ENCODE data around the gene ZC3H8. TPM values are rescaled to one million over a fixed set of nuclear protein-coding genes. Genes with fewer than 3 reads are reported as not detected.
A peak's percentile ranks its signal among the peaks of the same experiment; 100 is the strongest.

The ZC3H8 gene
- total RNA-seq, 2 experiments from 2014 or later = 15.5 to 18.7 TPM

GRCh38 chr2:112256654-112257053 is 1.8 kb upstream of the ZC3H8 start:
- no peaks in the 10 kb centered on the region for H3K9me3 Mint-ChIP-seq
- H3K4me3 Mint-ChIP-seq = no peak overlapping the region
- peaks cover 13% of the 10 kb centered on the region for H3K4me1 Mint-ChIP-seq (ENCODE audit: low read depth)
- no peak for DNase-seq
- no peaks in the 10 kb centered on the region for H3K27me3 Mint-ChIP-seq (ENCODE audit: low read depth)
- intact Hi-C loops (cut with micrococcal nuclease) = loop anchor here (5.0 to 10.0 kb wide), 2 partner anchors 119 to 372 kb away; partner anchors contain the start of genes ANAPC1 and FBLN7
- H3K27ac Mint-ChIP-seq = no peak overlapping the region
- H3K36me3 Mint-ChIP-seq (ENCODE audit: low read depth) = peaks cover 6% of the 10 kb centered on the region
- CTCF ChIA-PET = interaction anchor here (1.2 to 1.6 kb wide), 2 partner anchors 135 to 327 kb away, joined by 3 to 5 read pairs; partner anchors contain the start of gene CHCHD5

DNA sequence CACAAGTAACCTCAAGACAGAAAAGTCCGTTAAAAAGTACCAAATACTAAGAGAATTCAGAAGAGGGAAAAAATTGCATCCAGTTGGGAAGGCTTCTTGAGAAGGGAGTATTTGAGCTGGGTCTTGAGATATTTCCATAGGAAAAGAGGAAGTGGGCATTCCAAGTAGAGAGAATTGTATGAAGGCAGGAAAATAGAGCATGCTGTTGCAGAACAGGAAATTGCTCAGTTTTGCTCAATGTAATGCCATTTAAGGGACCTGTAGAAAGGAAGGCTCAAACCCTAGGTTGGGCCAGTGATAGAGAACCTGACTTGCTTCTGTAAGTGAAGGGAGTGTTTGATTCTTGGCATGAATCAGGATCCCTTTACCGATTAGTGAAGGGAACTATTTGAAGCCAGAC is 1.0 kb upstream of the ZC3H8 start:
- H3K4me3 Mint-ChIP-seq = peak overlapping the region; percentile 55

DNA sequence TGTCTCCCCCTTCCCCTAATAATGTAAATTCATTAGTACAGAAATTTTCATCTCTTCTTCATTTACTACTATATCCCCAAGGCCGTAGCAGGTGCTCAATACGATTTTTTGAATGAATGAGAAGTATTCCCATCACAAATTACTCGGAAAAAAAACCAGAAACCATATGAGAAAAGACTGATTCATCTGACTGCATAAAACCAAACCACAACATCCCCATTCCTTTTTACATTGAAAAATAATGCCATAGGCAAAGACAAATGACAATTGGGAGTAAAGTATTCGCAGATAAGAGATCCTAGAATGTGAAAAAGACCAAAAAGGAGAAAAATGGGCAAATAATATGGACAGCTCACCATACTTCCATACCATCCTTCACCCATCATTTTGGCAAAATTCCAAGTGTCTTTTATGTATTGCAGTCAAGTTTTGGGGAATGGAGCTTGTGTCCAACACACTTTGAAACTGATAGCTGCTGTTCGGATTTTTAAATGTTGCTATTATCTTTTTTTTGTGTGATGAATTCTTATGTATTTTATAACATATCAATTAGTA is 1.5 kb downstream of the ZC3H8 start:
- H3K9me3 Mint-ChIP-seq = no peaks in the 10 kb centered on the region
- no peak for DNase-seq
- CTCF ChIA-PET = interaction anchor here (0.8 to 1.4 kb wide), 2 partner anchors 51 to 132 kb away, joined by 3 to 6 read pairs; no protein-coding TSS in a partner anchor
- H3K27ac Mint-ChIP-seq = peak overlapping the region; percentile 16
- H3K27me3 Mint-ChIP-seq (ENCODE audit: low read depth) = no peaks in the 10 kb centered on the region
- H3K36me3 Mint-ChIP-seq (ENCODE audit: low read depth) = peaks cover 8% of the 10 kb centered on the region
- peak overlapping the region; percentile 53 for H3K4me3 Mint-ChIP-seq
- H3K4me1 Mint-ChIP-seq (ENCODE audit: low read depth) = peaks cover 7% of the 10 kb centered on the region
- intact Hi-C loops (cut with micrococcal nuclease) = loop anchor here (10.0 kb wide), 1 partner anchor 369 kb away; the partner anchor contains the start of gene ANAPC1

More for the DNA sequence above, 1.0 kb upstream of the ZC3H8 start:
- no peak overlapping the region for H3K27ac Mint-ChIP-seq
- intact Hi-C loops (cut with micrococcal nuclease) = loop anchor here (1.0 to 10.0 kb wide), 7 partner anchors 74 to 371 kb away; partner anchors contain the start of genes ANAPC1, FBLN7, POLR1B and TMEM87B
- peaks cover 6% of the 10 kb centered on the region for H3K36me3 Mint-ChIP-seq (ENCODE audit: low read depth)
- DNase-seq = no peak
- no peaks in the 10 kb centered on the region for H3K27me3 Mint-ChIP-seq (ENCODE audit: low read depth)
- H3K4me1 Mint-ChIP-seq (ENCODE audit: low read depth) = peaks cover 13% of the 10 kb centered on the region
- CTCF ChIA-PET = interaction anchor here (1.2 to 1.6 kb wide), 2 partner anchors 134 to 328 kb away, joined by 3 to 5 read pairs; partner anchors contain the start of gene CHCHD5
- no peaks in the 10 kb centered on the region for H3K9me3 Mint-ChIP-seq

DNA sequence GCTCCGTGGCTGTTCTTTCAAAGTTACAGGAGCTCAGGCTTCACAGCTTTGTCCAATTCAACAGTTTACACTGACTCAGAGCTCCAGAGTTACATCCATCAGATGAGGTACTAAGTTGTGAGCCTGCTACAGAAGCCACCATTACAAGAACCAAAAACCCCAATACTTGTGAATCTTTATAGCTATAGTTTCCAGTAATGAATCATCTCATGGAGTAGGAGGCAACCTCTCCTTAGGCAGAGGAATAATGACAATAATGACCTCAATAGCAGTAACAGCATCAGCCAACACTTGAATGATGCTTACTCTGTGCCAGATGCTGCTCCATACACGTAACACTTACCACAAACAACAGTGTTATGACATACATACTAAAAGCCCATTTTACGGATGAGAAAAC is 3.6 kb downstream of the ZC3H8 start:
- Mint-ChIP-seq H3K4me1 (ENCODE audit: low read depth) (peaks cover 7% of the 10 kb centered on the region), H3K4me3 (no peak overlapping the region), H3K36me3 (ENCODE audit: low read depth) (peaks cover 20% of the 10 kb centered on the region), H3K9me3 (no peaks in the 10 kb centered on the region), H3K27me3 (ENCODE audit: low read depth) (no peaks in the 10 kb centered on the region), H3K27ac (no peak overlapping the region)
- CTCF ChIA-PET = interaction anchor here (1.0 to 1.4 kb wide), 5 partner anchors 8 to 130 kb away, joined by 3 to 6 read pairs (median 4); no protein-coding TSS in a partner anchor
- DNase-seq = peak; percentile 15
- intact Hi-C loops (cut with micrococcal nuclease) = loop anchor here (1.0 to 10.0 kb wide), 2 partner anchors 63 to 366 kb away; partner anchors contain the start of gene ANAPC1

- peaks cover 38% of the 10 kb centered on the region for H3K36me3 Mint-ChIP-seq (ENCODE audit: low read depth)
- CTCF ChIA-PET = interaction anchor here (1.0 kb wide), 1 partner anchor 50 kb away, joined by 4 read pairs; no protein-coding TSS in a partner anchor
- no peak for DNase-seq
- intact Hi-C loops (cut with micrococcal nuclease) = loop anchor here (1.0 kb wide), 1 partner anchor 9 kb away; no protein-coding TSS in a partner anchor
- H3K27me3 Mint-ChIP-seq (ENCODE audit: low read depth) = no peaks in the 10 kb centered on the region
- H3K27ac Mint-ChIP-seq = peak overlapping the region; percentile 12
- no peaks in the 10 kb centered on the region for H3K9me3 Mint-ChIP-seq
- no peak overlapping the region for H3K4me3 Mint-ChIP-seq
- peaks cover 32% of the 10 kb centered on the region for H3K4me1 Mint-ChIP-seq (ENCODE audit: low read depth)
These were observed 10.0 kb downstream of the ZC3H8 start for GRCh38 chr2:112244854-112245253.

GRCh38 chr2:112243233-112243632 is 11.6 kb downstream of the ZC3H8 start:
- H3K27me3 Mint-ChIP-seq (ENCODE audit: low read depth) = no peaks in the 10 kb centered on the region
- no peak for DNase-seq
- intact Hi-C loops (cut with micrococcal nuclease) = no loop called here
- CTCF ChIA-PET = interaction anchor here (2.1 kb wide), 1 partner anchor 122 kb away, joined by 15 read pairs; no protein-coding TSS in a partner anchor
- peaks cover 33% of the 10 kb centered on the region for H3K4me1 Mint-ChIP-seq (ENCODE audit: low read depth)
- H3K4me3 Mint-ChIP-seq = no peak overlapping the region
- peaks cover 38% of the 10 kb centered on the region for H3K36me3 Mint-ChIP-seq (ENCODE audit: low read depth)
- H3K27ac Mint-ChIP-seq = no peak overlapping the region
- H3K9me3 Mint-ChIP-seq = no peaks in the 10 kb centered on the region

DNA sequence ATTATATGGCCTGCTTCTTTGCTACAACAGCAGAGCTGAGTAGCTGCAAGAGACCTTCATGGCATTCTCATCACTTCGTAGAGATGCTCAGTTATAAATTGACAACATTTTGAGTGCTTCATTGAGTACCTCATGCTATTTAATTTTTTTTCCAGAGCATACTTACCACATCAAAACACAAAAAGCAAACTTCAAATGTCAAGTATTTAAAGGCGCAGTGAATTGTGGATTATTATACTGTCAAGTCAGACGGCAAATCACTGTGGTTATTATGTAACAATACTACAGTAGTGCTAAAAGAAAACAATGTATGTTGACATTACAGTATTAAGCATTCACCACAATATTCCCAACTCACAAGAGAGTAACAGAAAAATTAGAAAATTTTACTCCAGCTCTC is 12.5 kb downstream of the ZC3H8 start:
- H3K4me1 Mint-ChIP-seq (ENCODE audit: low read depth) = peaks cover 33% of the 10 kb centered on the region
- no peak overlapping the region for H3K4me3 Mint-ChIP-seq
- no peaks in the 10 kb centered on the region for H3K9me3 Mint-ChIP-seq
- CTCF ChIA-PET = interaction anchor here (2.1 kb wide), 1 partner anchor 121 kb away, joined by 15 read pairs; no protein-coding TSS in a partner anchor
- H3K27me3 Mint-ChIP-seq (ENCODE audit: low read depth) = no peaks in the 10 kb centered on the region
- peaks cover 33% of the 10 kb centered on the region for H3K36me3 Mint-ChIP-seq (ENCODE audit: low read depth)
- DNase-seq = no peak
- H3K27ac Mint-ChIP-seq = no peak overlapping the region
- intact Hi-C loops (cut with micrococcal nuclease) = no loop called here

DNA sequence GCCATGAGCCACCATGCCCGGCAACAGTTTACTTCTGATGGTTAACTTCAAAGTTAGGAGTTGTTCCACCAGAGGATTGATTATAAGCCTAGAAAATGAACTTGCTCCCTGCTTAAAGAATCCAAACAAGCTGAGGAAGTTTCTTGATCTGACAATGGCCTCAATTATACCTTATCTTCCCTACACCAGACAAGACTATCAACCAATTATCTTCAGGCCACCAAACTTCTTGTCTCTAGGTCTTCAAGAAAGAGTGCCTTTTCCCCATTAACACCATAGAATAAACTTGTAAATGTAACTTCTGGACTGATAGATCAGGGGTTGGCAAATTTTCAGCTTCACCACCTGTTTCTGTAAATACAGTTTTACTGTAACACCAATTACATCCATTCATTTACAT is 15.0 kb downstream of the ZC3H8 start:
- CTCF ChIA-PET = interaction anchor here (2.1 kb wide), 1 partner anchor 19 kb away, joined by 7 read pairs; no protein-coding TSS in a partner anchor
- no peak for DNase-seq
- no peak overlapping the region for H3K4me3 Mint-ChIP-seq
- H3K27ac Mint-ChIP-seq = no peak overlapping the region
- intact Hi-C loops (cut with micrococcal nuclease) = no loop called here
- peaks cover 27% of the 10 kb centered on the region for H3K36me3 Mint-ChIP-seq (ENCODE audit: low read depth)
- H3K4me1 Mint-ChIP-seq (ENCODE audit: low read depth) = peaks cover 27% of the 10 kb centered on the region
- no peaks in the 10 kb centered on the region for H3K9me3 Mint-ChIP-seq
- no peaks in the 10 kb centered on the region for H3K27me3 Mint-ChIP-seq (ENCODE audit: low read depth)

GRCh38 chr2:112230371-112230770 is 24.5 kb downstream of the ZC3H8 start:
- Mint-ChIP-seq H3K4me1 (ENCODE audit: low read depth) (no peaks in the 10 kb centered on the region), H3K9me3 (no peaks in the 10 kb centered on the region), H3K4me3 (no peak overlapping the region), H3K36me3 (ENCODE audit: low read depth) (peaks cover 35% of the 10 kb centered on the region), H3K27me3 (ENCODE audit: low read depth) (no peaks in the 10 kb centered on the region), H3K27ac (no peak overlapping the region)
- CTCF ChIA-PET = no interaction called here
- DNase-seq = no peak
- intact Hi-C loops (cut with micrococcal nuclease) = no loop called here

GRCh38 chr2:112229348-112229747 is 25.5 kb downstream of the ZC3H8 start:
- CTCF ChIA-PET = no interaction called here
- H3K4me3 Mint-ChIP-seq = no peak overlapping the region
- H3K27ac Mint-ChIP-seq = no peak overlapping the region
- no peak for DNase-seq
- H3K27me3 Mint-ChIP-seq (ENCODE audit: low read depth) = no peaks in the 10 kb centered on the region
- H3K36me3 Mint-ChIP-seq (ENCODE audit: low read depth) = peaks cover 39% of the 10 kb centered on the region
- H3K4me1 Mint-ChIP-seq (ENCODE audit: low read depth) = no peaks in the 10 kb centered on the region
- intact Hi-C loops (cut with micrococcal nuclease) = no loop called here
- no peaks in the 10 kb centered on the region for H3K9me3 Mint-ChIP-seq

DNA sequence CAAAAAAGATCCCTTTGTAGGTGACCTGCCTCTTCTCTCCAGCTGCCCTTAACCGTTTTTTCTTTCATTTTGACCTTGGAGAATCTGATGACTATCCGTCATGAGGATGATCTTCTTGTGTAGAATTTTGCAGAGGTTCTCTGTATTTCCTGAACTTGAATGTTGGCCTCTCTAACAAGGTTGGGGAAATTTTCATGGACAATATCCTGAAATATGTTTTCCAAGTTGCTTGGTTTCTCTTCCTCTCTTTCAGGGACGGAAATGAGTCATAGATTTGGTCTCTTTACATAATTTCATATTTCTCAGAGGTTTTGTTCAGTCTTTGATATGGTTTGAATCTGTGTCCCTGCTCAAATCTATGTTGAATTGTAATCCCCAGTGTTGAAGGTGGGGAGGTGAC is 34.0 kb downstream of the ZC3H8 start:
- H3K9me3 Mint-ChIP-seq = peaks cover 18% of the 10 kb centered on the region
- H3K4me1 Mint-ChIP-seq (ENCODE audit: low read depth) = peaks cover 18% of the 10 kb centered on the region
- CTCF ChIA-PET = interaction anchor here (0.7 kb wide), 1 partner anchor 28 kb away, joined by 3 read pairs; no protein-coding TSS in a partner anchor
- no peak overlapping the region for H3K4me3 Mint-ChIP-seq
- peaks cover 40% of the 10 kb centered on the region for H3K36me3 Mint-ChIP-seq (ENCODE audit: low read depth)
- no peak overlapping the region for H3K27ac Mint-ChIP-seq
- H3K27me3 Mint-ChIP-seq (ENCODE audit: low read depth) = no peaks in the 10 kb centered on the region
- no peak for DNase-seq
- intact Hi-C loops (cut with micrococcal nuclease) = no loop called here

DNA sequence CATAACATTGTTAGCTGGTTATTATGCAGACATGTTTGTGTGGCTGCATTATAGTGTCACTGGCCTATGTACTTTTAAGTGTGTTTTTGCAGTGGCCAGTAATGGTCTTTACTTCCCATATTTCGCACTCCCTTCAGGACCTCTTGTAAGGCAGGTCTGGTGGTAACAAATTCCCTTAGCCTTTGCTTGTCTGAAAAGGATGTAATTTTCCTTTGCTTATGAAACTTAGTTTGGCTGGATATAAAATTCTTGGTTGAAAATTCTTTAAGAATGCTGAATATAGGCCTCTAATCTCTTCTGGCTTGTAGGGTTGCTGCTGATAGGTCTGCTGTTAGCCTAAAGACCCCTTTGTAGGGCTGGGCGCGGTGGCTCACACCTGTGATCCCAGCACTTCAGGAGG is 34.7 kb downstream of the ZC3H8 start:
- Mint-ChIP-seq H3K27me3 (ENCODE audit: low read depth) (no peaks in the 10 kb centered on the region), H3K4me3 (no peak overlapping the region), H3K36me3 (ENCODE audit: low read depth) (peaks cover 40% of the 10 kb centered on the region), H3K4me1 (ENCODE audit: low read depth) (peaks cover 18% of the 10 kb centered on the region), H3K9me3 (peaks cover 18% of the 10 kb centered on the region), H3K27ac (no peak overlapping the region)
- intact Hi-C loops (cut with micrococcal nuclease) = no loop called here
- no peak for DNase-seq
- CTCF ChIA-PET = interaction anchor here (0.7 kb wide), 1 partner anchor 28 kb away, joined by 3 read pairs; no protein-coding TSS in a partner anchor
